GM19452 (cell line): ENCODE results near the gene BCHE.

ENCODE experiments used
- ATAC-seq: cut with Tn5 transposase; IDR thresholded peaks from one replicate; pipeline ENCODE4 v1.9.1; 2021; ENCODE audit not compliant: unreplicated experiment

BCHE gene

GRCh38 chr3:165837058-165837525 lies at the start of gene BCHE:
Gene BCHE (minus strand): TSS chr3:165837423. CDS start chr3:165831033, 6,390 bp downstream.
- ATAC-seq, result no peak

GRCh38 chr3:165885558-165886270 lies 48.5 kb upstream of the BCHE start:
- ATAC-seq, result no peak

- no peak for ATAC-seq
Observed at GRCh38 chr3:165884518-165884917, 47.3 kb upstream of the BCHE start.

GRCh38 chr3:165883863-165884478 lies 46.7 kb upstream of the BCHE start:
- ATAC-seq, result no peak

GRCh38 chr3:165883117-165883516 lies 45.9 kb upstream of the BCHE start:
- ATAC-seq, result no peak

- ATAC-seq, result no peak
Observed at GRCh38 chr3:165875644-165876043, 38.4 kb upstream of the BCHE start.

- no peak for ATAC-seq
Observed at GRCh38 chr3:165874663-165875489, 37.7 kb upstream of the BCHE start.

GRCh38 chr3:165868088-165868487 lies 30.9 kb upstream of the BCHE start:
- no peak for ATAC-seq

- ATAC-seq, result no peak
Observed at GRCh38 chr3:165859061-165859460, 21.8 kb upstream of the BCHE start.

GRCh38 chr3:165855581-165855980 lies 18.4 kb upstream of the BCHE start:
- ATAC-seq, result no peak

- no peak for ATAC-seq
Observed at GRCh38 chr3:165854696-165855095, 17.5 kb upstream of the BCHE start.

GRCh38 chr3:165852711-165853110 lies 15.5 kb upstream of the BCHE start:
- no peak for ATAC-seq

GRCh38 chr3:165852191-165852590 lies 15.0 kb upstream of the BCHE start:
- no peak for ATAC-seq

- ATAC-seq, result no peak
Observed at GRCh38 chr3:165846056-165846455, 8.8 kb upstream of the BCHE start.

GRCh38 chr3:165839296-165840076 lies 2.3 kb upstream of the BCHE start:
- no peak for ATAC-seq

GRCh38 chr3:165837801-165838200 lies 578 bp upstream of the BCHE start:
- no peak for ATAC-seq

GRCh38 chr3:165835431-165835830 lies 1.8 kb downstream of the BCHE start:
- ATAC-seq, result no peak

- ATAC-seq, result no peak
Observed at GRCh38 chr3:165830746-165831145, 6.5 kb downstream of the BCHE start.

GRCh38 chr3:165827883-165828282 lies 9.3 kb downstream of the BCHE start:
- ATAC-seq, result no peak

- no peak for ATAC-seq
Observed at GRCh38 chr3:165827233-165827632, 10.0 kb downstream of the BCHE start.

- peak; percentile 79 for ATAC-seq
Observed at GRCh38 chr3:165820671-165821123, 16.5 kb downstream of the BCHE start.
